BJ (cell line): ENCODE measurements around the gene KCNH8. TPM values are rescaled to one million over a fixed set of nuclear protein-coding genes. Genes with fewer than 3 reads are reported as not detected.

ENCODE experiments used
- CTCF ChIA-PET: fragments of 350-600 bp; formaldehyde crosslinking; extraction: SDS; loops from one replicate; lab custom pipeline; 2021; ENCODE audit warnings: antibody characterized with exemption, inconsistent platforms; lab: Yijun Ruan, JAX
- POLR2A ChIA-PET: fragments of 300-600 bp; sonication (Branson Sonifier 250); formaldehyde crosslinking; extraction: SDS; loops from one replicate; lab custom pipeline; 2021; ENCODE audit warnings: antibody characterized with exemption; lab: Charles Lee
- DNase-seq: peaks from one replicate; pipeline ENCODE4 v3.0.0-alpha.2; 2011; ENCODE audit warnings: low read depth
- H3K27me3 ChIP-seq: 2 replicates; pipeline ENCODE4 v1.6.0; 2011; ENCODE audit warnings: low read length; ENCODE audit not compliant: control insufficient read depth, insufficient read depth
- H3K36me3 ChIP-seq: 2 replicates; pipeline ENCODE4 v1.5.1; 2011; ENCODE audit warnings: low read length; ENCODE audit not compliant: control insufficient read depth, insufficient read depth
- H3K4me3 ChIP-seq: 2 replicates; pipeline ENCODE4 v1.5.1; 2011; ENCODE audit warnings: low read depth, mild to moderate bottlenecking, control low read depth, low read length
- polyA plus RNA-seq: library from polyadenylated mRNA; depleted of rRNA; stranded (reverse); fragments of >200 nt; gene quantifications from 2 replicates; pipeline ENCODE4 v1.2.3, GENCODE V29; 2011
- TF ChIP-seq, protein P1 (sequence below): IDR thresholded peaks from 2 replicates; pipeline ENCODE4 v1.5.1; 2011; ENCODE audit warnings: low read depth, mild to moderate bottlenecking, control low read depth, inconsistent platforms, low read length, moderate library complexity; ENCODE audit not compliant: insufficient read depth

The KCNH8 gene
- polyA plus RNA-seq, 1 experiment, result 0.02 TPM

- Histone ChIP-seq H3K4me3 (no peak overlapping the region), H3K27me3 (peaks cover 8% of the 10 kb centered on the region), H3K36me3 (no peaks in the 10 kb centered on the region)
- CTCF ChIA-PET, result no interaction called here
- no peak for DNase-seq
- TF ChIP-seq, protein P1, sequence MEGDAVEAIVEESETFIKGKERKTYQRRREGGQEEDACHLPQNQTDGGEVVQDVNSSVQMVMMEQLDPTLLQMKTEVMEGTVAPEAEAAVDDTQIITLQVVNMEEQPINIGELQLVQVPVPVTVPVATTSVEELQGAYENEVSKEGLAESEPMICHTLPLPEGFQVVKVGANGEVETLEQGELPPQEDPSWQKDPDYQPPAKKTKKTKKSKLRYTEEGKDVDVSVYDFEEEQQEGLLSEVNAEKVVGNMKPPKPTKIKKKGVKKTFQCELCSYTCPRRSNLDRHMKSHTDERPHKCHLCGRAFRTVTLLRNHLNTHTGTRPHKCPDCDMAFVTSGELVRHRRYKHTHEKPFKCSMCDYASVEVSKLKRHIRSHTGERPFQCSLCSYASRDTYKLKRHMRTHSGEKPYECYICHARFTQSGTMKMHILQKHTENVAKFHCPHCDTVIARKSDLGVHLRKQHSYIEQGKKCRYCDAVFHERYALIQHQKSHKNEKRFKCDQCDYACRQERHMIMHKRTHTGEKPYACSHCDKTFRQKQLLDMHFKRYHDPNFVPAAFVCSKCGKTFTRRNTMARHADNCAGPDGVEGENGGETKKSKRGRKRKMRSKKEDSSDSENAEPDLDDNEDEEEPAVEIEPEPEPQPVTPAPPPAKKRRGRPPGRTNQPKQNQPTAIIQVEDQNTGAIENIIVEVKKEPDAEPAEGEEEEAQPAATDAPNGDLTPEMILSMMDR, result no peak
- POLR2A ChIA-PET, result no interaction called here
Measured at GRCh38 chr3:19151171-19151570, 2.9 kb downstream of the KCNH8 start.

DNA sequence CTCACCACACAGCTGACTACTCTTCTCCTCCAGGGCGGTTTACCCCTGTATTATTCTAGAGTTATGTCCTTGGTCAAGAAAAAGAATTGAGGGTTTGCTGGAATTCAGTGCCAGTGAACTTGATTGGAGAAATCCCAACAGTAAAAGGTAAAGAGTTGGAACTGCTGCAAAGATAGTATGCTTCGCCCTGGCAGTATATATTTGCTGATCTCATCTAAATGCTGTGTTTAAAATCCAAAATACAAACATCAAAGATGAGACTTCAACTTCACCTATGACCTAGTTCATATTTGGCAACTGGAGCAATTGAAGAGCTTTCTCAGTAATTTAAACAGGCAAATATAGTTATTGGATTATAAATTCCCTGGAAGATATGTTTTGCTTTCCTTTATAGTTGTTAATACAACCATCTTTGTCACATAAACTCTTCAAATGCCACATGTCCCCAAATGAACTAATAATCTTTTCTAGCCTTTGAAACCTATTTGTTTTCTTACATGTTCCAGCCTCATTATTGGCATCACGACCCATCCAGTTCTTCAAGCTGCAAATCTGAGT is 6.5 kb downstream of the KCNH8 start:
- TF ChIP-seq, protein P1, result no peak
- ChIA-PET POLR2A (no interaction called here), CTCF (no interaction called here)
- H3K4me3 ChIP-seq, result no peak overlapping the region
- no peaks in the 10 kb centered on the region for H3K36me3 ChIP-seq
- H3K27me3 ChIP-seq, result no peaks in the 10 kb centered on the region
- no peak for DNase-seq

DNA sequence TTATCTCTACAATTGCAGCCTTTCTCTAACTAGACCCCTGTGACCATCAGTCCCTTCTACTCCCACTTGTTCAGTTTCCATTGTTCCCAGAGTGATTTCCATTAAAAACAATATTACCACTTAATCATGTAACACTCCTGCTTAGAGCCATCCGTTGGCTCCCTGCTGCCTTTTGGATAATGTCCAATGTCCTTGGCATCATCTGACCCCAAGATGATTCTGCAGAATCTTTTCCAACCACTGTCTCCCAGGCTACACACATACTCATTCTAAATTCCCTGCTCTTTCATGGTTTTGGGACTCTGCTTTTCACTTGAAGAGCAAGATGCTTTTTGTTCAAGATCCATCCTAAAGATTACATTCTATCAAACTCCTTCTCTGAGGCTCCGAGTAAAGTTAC is 7.1 kb downstream of the KCNH8 start:
- TF ChIP-seq, protein P1, result no peak
- ChIA-PET POLR2A (no interaction called here), CTCF (no interaction called here)
- no peak overlapping the region for H3K4me3 ChIP-seq
- DNase-seq, result no peak
- no peaks in the 10 kb centered on the region for H3K36me3 ChIP-seq
- no peaks in the 10 kb centered on the region for H3K27me3 ChIP-seq

- Histone ChIP-seq H3K4me3 (no peak overlapping the region), H3K36me3 (no peaks in the 10 kb centered on the region), H3K27me3 (no peaks in the 10 kb centered on the region)
- POLR2A ChIA-PET, result no interaction called here
- TF ChIP-seq, protein P1, result no peak
- CTCF ChIA-PET, result no interaction called here
- DNase-seq, result no peak
Measured at GRCh38 chr3:19159966-19160635, 11.8 kb downstream of the KCNH8 start.

DNA sequence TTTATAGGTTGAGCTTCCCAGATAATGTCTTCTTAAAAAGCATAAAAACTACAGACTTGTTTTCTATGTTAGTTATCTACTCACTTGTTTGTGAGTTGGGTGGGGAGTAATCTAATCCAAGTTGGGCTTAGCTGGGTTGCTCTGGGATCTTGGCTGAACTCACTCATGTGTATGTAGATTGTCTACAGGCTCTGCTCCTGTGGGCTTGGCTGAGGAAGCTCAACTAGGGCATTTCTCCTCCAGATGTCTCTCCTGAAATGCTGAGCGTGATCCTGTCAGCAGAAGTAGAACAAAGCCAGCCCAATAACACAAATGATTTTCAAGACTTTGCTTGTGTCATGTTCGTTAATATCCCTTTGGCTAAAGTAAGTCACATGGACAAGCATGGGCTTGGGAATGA is 17.3 kb downstream of the KCNH8 start:
- H3K27me3 ChIP-seq, result no peaks in the 10 kb centered on the region
- DNase-seq, result no peak
- TF ChIP-seq, protein P1, result no peak
- CTCF ChIA-PET, result no interaction called here
- POLR2A ChIA-PET, result no interaction called here
- H3K4me3 ChIP-seq, result no peak overlapping the region
- no peaks in the 10 kb centered on the region for H3K36me3 ChIP-seq
